DND-41 (cell line): ENCODE data around the gene RBPJ.

Experiments
- ATAC-seq: fragments of 200-7000 bp; cut with Tn5 transposase; 3 replicates; pipeline ENCODE4 v1.9.1; 2021; ENCODE audit warnings: low read depth; ENCODE audit not compliant: insufficient read depth
- DNase-seq: peaks from one replicate; pipeline ENCODE4 v3.0.0-alpha.2; 2020
- H2AFZ ChIP-seq: 2 replicates; pipeline ENCODE4 v1.6.0; 2012; ENCODE audit warnings: low read depth, low read length
- H3K27ac ChIP-seq: 2 replicates; pipeline ENCODE4 v1.5.1; 2012; ENCODE audit warnings: low read length, inconsistent platforms
- H3K27me3 ChIP-seq: fragments of 200-600 bp; sonication (generic); 2 replicates; pipeline ENCODE4 v1.6.0; 2012; ENCODE audit warnings: low read length, mild to moderate bottlenecking, inconsistent platforms; ENCODE audit not compliant: insufficient read depth, poor library complexity
- H3K36me3 ChIP-seq: 2 replicates; pipeline ENCODE4 v1.5.1; 2012; ENCODE audit warnings: low read length, inconsistent platforms; ENCODE audit not compliant: insufficient read depth
- H3K4me1 ChIP-seq: 2 replicates; pipeline ENCODE4 v1.5.1; 2012; ENCODE audit warnings: mild to moderate bottlenecking, low read length; ENCODE audit not compliant: insufficient read depth
- H3K4me2 ChIP-seq: 2 replicates; pipeline ENCODE4 v1.6.0; 2012; ENCODE audit warnings: mild to moderate bottlenecking, moderate library complexity, low read length, inconsistent platforms; ENCODE audit not compliant: insufficient read depth
- H3K4me3 ChIP-seq, 2 experiments: fragments of 200-600 bp in 1 of 2; shearing (Covaris generic) in 1 of 2; 2 replicates each; pipeline ENCODE4 v1.5.1; 2012 to 2016; ENCODE audit warnings: inconsistent platforms in 2 of 2, low read length in 2 of 2, mild to moderate bottlenecking in 2 of 2, low read depth in 1 of 2, moderate library complexity in 1 of 2
- H3K79me2 ChIP-seq: 2 replicates; pipeline ENCODE4 v1.6.0; 2012; ENCODE audit warnings: low read length, inconsistent platforms; ENCODE audit not compliant: insufficient read depth
- H3K9ac ChIP-seq: 2 replicates; pipeline ENCODE4 v1.6.0; 2012; ENCODE audit warnings: low read depth, mild to moderate bottlenecking, inconsistent platforms, low read length, moderate library complexity
- H3K9me3 ChIP-seq: 2 replicates; pipeline ENCODE4 v1.5.1; 2012; ENCODE audit warnings: low read length, moderate library complexity, mild to moderate bottlenecking, inconsistent platforms; ENCODE audit not compliant: insufficient read depth, severe bottlenecking
- H4K20me1 ChIP-seq: 2 replicates; pipeline ENCODE4 v1.6.0; 2012; ENCODE audit warnings: low read length; ENCODE audit not compliant: insufficient read depth
- CTCF ChIP-seq: IDR thresholded peaks from 2 replicates; pipeline ENCODE4 v1.5.1; 2012; ENCODE audit warnings: borderline replicate concordance, low read length, moderate library complexity, mild to moderate bottlenecking; ENCODE audit not compliant: poor library complexity, severe bottlenecking; ENCODE audit errors: extremely low read depth
- EZH2 ChIP-seq: IDR thresholded peaks from 3 replicates; pipeline ENCODE4 v1.6.1; 2012; ENCODE audit warnings: borderline replicate concordance, low read depth, mild to moderate bottlenecking, moderate library complexity, low read length, inconsistent platforms; ENCODE audit not compliant: severe bottlenecking

RBPJ gene

GRCh38 chr4:26360864-26361263 is 40.0 kb downstream of the RBPJ start:
- Histone ChIP-seq H3K9ac (no peak overlapping the region), H3K36me3 (no peaks in the 10 kb centered on the region), H3K9me3 (no peaks in the 10 kb centered on the region), H3K27ac (no peak overlapping the region), H4K20me1 (peaks cover 81% of the 10 kb centered on the region), H3K4me3 (no peak overlapping the region), H2AFZ (no peak overlapping the region), H3K27me3 (no peaks in the 10 kb centered on the region), H3K4me1 (no peaks in the 10 kb centered on the region), H3K4me2 (no peak overlapping the region), H3K79me2 (peaks cover 66% of the 10 kb centered on the region)
- no peak for TF ChIP-seq EZH2
- no peak for TF ChIP-seq CTCF
- no peak for DNase-seq
- no peak for ATAC-seq

- Histone ChIP-seq H3K9ac (no peak overlapping the region), H3K9me3 (no peaks in the 10 kb centered on the region), H2AFZ (no peak overlapping the region), H3K27ac (no peak overlapping the region), H3K79me2 (peaks cover 62% of the 10 kb centered on the region), H4K20me1 (peaks cover 80% of the 10 kb centered on the region), H3K4me3 (no peak overlapping the region), H3K4me1 (no peaks in the 10 kb centered on the region), H3K36me3 (0 out of 2 replicates have a peak, but pooled peaks cover under 1% of the 10 kb centered on the region), H3K4me2 (no peak overlapping the region), H3K27me3 (no peaks in the 10 kb centered on the region)
- DNase-seq: no peak
- TF ChIP-seq EZH2 (no peak), CTCF (no peak)
- ATAC-seq: no peak; the same call in 2 of the 3 replicates
These were observed 40.5 kb downstream of the RBPJ start for GRCh38 chr4:26361297-26361696.

GRCh38 chr4:26362745-26363439 is 42.1 kb downstream of the RBPJ start:
- Histone ChIP-seq H3K4me1 (no peaks in the 10 kb centered on the region), H3K36me3 (0 out of 2 replicates have a peak, but pooled peaks cover 3% of the 10 kb centered on the region), H3K4me2 (no peak overlapping the region), H3K27me3 (no peaks in the 10 kb centered on the region), H4K20me1 (peaks cover 79% of the 10 kb centered on the region), H3K79me2 (peaks cover 50% of the 10 kb centered on the region), H3K9me3 (no peaks in the 10 kb centered on the region), H3K27ac (no peak overlapping the region), H3K4me3 (no peak overlapping the region), H3K9ac (no peak overlapping the region), H2AFZ (no peak overlapping the region)
- no peak for TF ChIP-seq CTCF
- no peak for TF ChIP-seq EZH2
- ATAC-seq (no peak), DNase-seq (no peak)
